Spleen (tissue), 11 donors: ENCODE results near the gene BLM. TPM values are rescaled to one million over a fixed set of nuclear protein-coding genes. Genes with fewer than 3 reads are reported as not detected.

Experiments
- DNase-seq: peaks from one replicate; pipeline ENCODE4 v3.0.0-alpha.2; 2020
- H3K27ac ChIP-seq, 8 donors: fragments of 200-600 bp; sonication (generic) in 7 of 8; 1 replicate in 4 of 8; 2 replicates in 4 of 8; pipeline versions ENCODE4 v1.5.0 to v1.8.0; 2016 to 2021; ENCODE audit warnings: inconsistent platforms in 4 of 8, mild to moderate bottlenecking in 4 of 8, moderate library complexity in 1 of 8
- H3K27me3 ChIP-seq, 7 donors: fragments of 200-600 bp; sonication (generic) in 6 of 7; replicated peaks in 1 of 7; 1 replicate in 4 of 7; 2 replicates in 3 of 7; pipeline versions ENCODE4 v1.5.0 to v1.8.0; 2016 to 2021; ENCODE audit warnings: inconsistent platforms in 3 of 7, mild to moderate bottlenecking in 1 of 7
- H3K36me3 ChIP-seq, 6 donors: fragments of 200-600 bp; sonication (generic) in 5 of 6; 1 replicate in 4 of 6; 2 replicates in 2 of 6; pipeline versions ENCODE4 v1.5.0 to v1.8.0; 2016 to 2021; ENCODE audit warnings: inconsistent platforms in 2 of 6
- H3K4me1 ChIP-seq, 6 donors: fragments of 200-600 bp; sonication (generic) in 5 of 6; 1 replicate in 3 of 6; 2 replicates in 3 of 6; pipeline versions ENCODE4 v1.5.0 to v1.8.0; 2016 to 2021; ENCODE audit warnings: inconsistent platforms in 3 of 6
- H3K4me3 ChIP-seq, 8 donors: fragments of 200-600 bp; sonication (generic) in 7 of 8; 1 replicate in 4 of 8; 2 replicates in 4 of 8; pipeline versions ENCODE4 v1.5.0 to v1.8.0; 2016 to 2021; ENCODE audit warnings: inconsistent platforms in 4 of 8, mild to moderate bottlenecking in 4 of 8, moderate library complexity in 2 of 8
- H3K9me3 ChIP-seq, 8 donors: fragments of 200-600 bp; sonication (generic) in 7 of 8; 1 replicate in 4 of 8; 2 replicates in 4 of 8; pipeline versions ENCODE4 v1.5.0 to v1.8.0; 2016 to 2021; ENCODE audit warnings: inconsistent platforms in 4 of 8
- CTCF ChIP-seq, 11 experiments: fragments of 200-600 bp in 7 of 11; fragments of 450-650 bp in 4 of 11; sonication (generic) in 4 of 11; IDR thresholded peaks in 8 of 11; conservative IDR thresholded peaks in 3 of 11; 1 replicate in 7 of 11; 2 replicates in 4 of 11; pipeline versions ENCODE4 v1.4.0 to v1.8.0; 2016 to 2021; ENCODE audit warnings: antibody characterized with exemption in 11 of 11, inconsistent platforms in 4 of 11, mild to moderate bottlenecking in 1 of 11
- POLR2A ChIP-seq, 3 donors: fragments of 450-650 bp; IDR thresholded peaks; one replicate each; pipeline ENCODE4 v1.5.1; 2017; ENCODE audit warnings: antibody characterized with exemption in 3 of 3, mild to moderate bottlenecking in 1 of 3
- POLR2AphosphoS5 ChIP-seq, 3 donors: sonication (generic); formaldehyde crosslinking; IDR thresholded peaks; one replicate each; pipeline ENCODE4 v1.5.1; 2017; ENCODE audit warnings: antibody characterized with exemption in 3 of 3
- WGBS, 5 donors: extraction: QIAGEN DNeasy Blood & Tissue Kit in 3 of 5; methylation state at CpG; one replicate each; pipeline versions ENCODE4 v1.1.5 to v1.1.7; 2013 to 2018; 5-methylcytosine and 5-hydroxymethylcytosine counted together
- intact Hi-C: fragments of 100-400 bp; cut with DNase I; formaldehyde crosslinking; loops from one replicate; pipeline ENCODE4 v1.15.0; 2023; ENCODE audit warnings: low total_unique reads
- polyA plus RNA-seq, 3 donors: library from polyadenylated mRNA; stranded (reverse); fragments of 200-250 nt; gene quantifications; one replicate each; pipeline ENCODE4 v1.2.1, GENCODE V29; 2013
- total RNA-seq, 7 donors: library from RNA; depleted of rRNA in 3 of 7; stranded (reverse); fragments of >200 nt in 3 of 7; fragmentation: NEBNext Ultra II Directional in 4 of 7; extraction: Animal tissue kit (Norgen Biotek cat#: 25700) in 4 of 7; gene quantifications; one replicate each; pipeline versions ENCODE4 v1.1.0 to v1.2.1, GENCODE V29; 2016 to 2021
- donor health status: healthy with polysubstance abuse.
- donor health status: DM: no; HTN: no; CAD: no; lungs with moderate emphysema.
- donor health status: DM: no; HTN: no; CAD: no.
- donor health status: Bipolar disorder and iron deficiency.
- donor health status: healthy.
- donor health status: DM: no; HTN: no; CAD: no.
- donor health status: DM: yes; HTN: yes; CAD: no.

BLM gene
- total and polyA plus RNA-seq, 10 donors = 5.8 to 12.0 (median 7.3) TPM

GRCh38 chr15:90769375-90769774 is 52.2 kb downstream of the BLM start:
- no peak overlapping the region for H3K27ac ChIP-seq
- H3K4me3 ChIP-seq = no peak overlapping the region

GRCh38 chr15:90773485-90773884 is 56.3 kb downstream of the BLM start:
- intact Hi-C loops = no loop called here
- no peak for DNase-seq
- Histone ChIP-seq H3K9me3 (no peaks in the 10 kb centered on the region), H3K4me1 (no peaks in the 10 kb centered on the region), H3K4me3 (no peak overlapping the region), H3K27ac (no peak overlapping the region), H3K27me3 (no peaks in the 10 kb centered on the region), H3K36me3 (peaks cover 0 to 34% (median 5%) of the 10 kb centered on the region in 6 donors)
- WGBS, 5 donors = 94 to 97% (median 95%) methylated on average over 1 of the region's 1 CpG
- TF ChIP-seq POLR2AphosphoS5 (IDR thresholded peaks at IDR 0.05) (no peak), CTCF (IDR thresholded peaks at IDR 0.05 in 8 of 11, conservative IDR thresholded peaks at IDR 0.05 in 3 of 11) (no peak), POLR2A (IDR thresholded peaks at IDR 0.05) (no peak)

More at GRCh38 chr15:90769375-90769774, 52.2 kb downstream of the BLM start:
- H3K9me3 ChIP-seq = no peaks in the 10 kb centered on the region
- no peaks in the 10 kb centered on the region for H3K4me1 ChIP-seq
- peaks cover 0 to 46% (median 5%) of the 10 kb centered on the region in 6 donors for H3K36me3 ChIP-seq
- no peaks in the 10 kb centered on the region for H3K27me3 ChIP-seq
- DNase-seq = no peak
- TF ChIP-seq POLR2AphosphoS5 (IDR thresholded peaks at IDR 0.05) (no peak), CTCF (IDR thresholded peaks at IDR 0.05 in 8 of 11, conservative IDR thresholded peaks at IDR 0.05 in 3 of 11) (no peak), POLR2A (IDR thresholded peaks at IDR 0.05) (no peak)
- 86 to 92% (median 90%) methylated on average over 10 of the region's 10 CpGs for WGBS, 5 donors
- intact Hi-C loops = no loop called here

DNA sequence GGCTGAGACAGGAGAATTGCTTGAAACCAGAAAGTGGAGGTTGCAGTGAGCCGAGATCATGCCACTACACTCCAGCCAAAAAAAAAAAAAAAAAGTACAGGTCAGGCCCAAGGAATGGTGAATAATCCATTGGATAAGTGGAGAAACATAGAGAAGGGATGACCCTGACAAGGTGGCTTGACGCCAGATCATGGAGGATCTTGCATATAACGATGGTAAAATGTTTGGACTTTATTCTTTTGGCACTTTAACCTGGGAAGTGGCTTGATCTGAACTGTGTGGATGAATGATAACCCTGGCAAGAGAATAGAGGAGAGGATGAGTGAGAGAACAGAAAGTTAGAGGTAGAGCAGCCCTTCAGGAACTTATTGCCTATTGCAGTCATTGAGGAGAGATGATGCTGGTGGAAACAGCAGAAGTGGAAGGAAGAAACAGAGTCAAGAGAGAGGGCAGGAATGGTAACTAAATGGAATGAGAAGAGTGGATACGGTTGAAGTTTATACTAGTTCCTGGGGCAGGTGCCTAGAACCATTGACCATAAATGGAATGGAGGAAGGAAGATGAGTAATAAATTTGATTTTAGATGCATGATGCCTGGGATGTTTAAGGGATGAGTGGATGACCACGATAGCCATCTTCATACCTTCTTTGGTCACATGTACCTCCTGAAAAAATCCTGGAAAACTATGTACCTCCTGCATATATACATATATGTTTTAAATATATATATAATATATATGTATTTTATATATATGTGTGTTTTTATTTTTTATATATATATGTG is 57.8 kb downstream of the BLM start:
- no peaks in the 10 kb centered on the region for H3K9me3 ChIP-seq

More for the DNA sequence above, 57.8 kb downstream of the BLM start:
- intact Hi-C loops = no loop called here
- no peaks in the 10 kb centered on the region for H3K27me3 ChIP-seq
- H3K4me3 ChIP-seq = no peak overlapping the region
- H3K27ac ChIP-seq = no peak overlapping the region
- H3K4me1 ChIP-seq = peaks cover 0 to 3% (median 0%) of the 10 kb centered on the region in 6 donors
- peaks cover 0 to 19% (median 0%) of the 10 kb centered on the region in 6 donors for H3K36me3 ChIP-seq
- 90 to 95% (median 93%) methylated on average over 5 of the region's 5 CpGs for WGBS, 5 donors
- DNase-seq = no peak
- TF ChIP-seq POLR2A (IDR thresholded peaks at IDR 0.05) (no peak), POLR2AphosphoS5 (IDR thresholded peaks at IDR 0.05) (no peak), CTCF (IDR thresholded peaks at IDR 0.05 in 8 of 11, conservative IDR thresholded peaks at IDR 0.05 in 3 of 11) (no peak)
